PC-9 (cell line): Measurements from ENCODE around the gene SNRNP40.

ENCODE experiments used
- CTCF ChIP-seq: fragments of 200-600 bp; sonication (generic); conservative IDR thresholded peaks from 2 replicates; pipeline ENCODE4 v1.6.1; 2017; ENCODE audit warnings: mixed run types, antibody characterized with exemption, mild to moderate bottlenecking, moderate library complexity
- EZH2 ChIP-seq: fragments of 200-600 bp; sonication (generic); IDR thresholded peaks from 2 replicates; pipeline ENCODE4 v1.8.0; 2017; ENCODE audit warnings: antibody characterized with exemption, low read depth

GRCh38 chr1:31315902-31316301, 19.3 kb upstream of the SNRNP40 start:
- TF ChIP-seq CTCF (no peak), EZH2 (no peak)
